Fibroblast of skin of right biceps (primary cell): ENCODE results near the gene KLHDC7B.

ENCODE experiments used
- DNase-seq: peaks from one replicate; pipeline ENCODE4 v3.0.0-alpha.2; 2013

The KLHDC7B gene

DNA sequence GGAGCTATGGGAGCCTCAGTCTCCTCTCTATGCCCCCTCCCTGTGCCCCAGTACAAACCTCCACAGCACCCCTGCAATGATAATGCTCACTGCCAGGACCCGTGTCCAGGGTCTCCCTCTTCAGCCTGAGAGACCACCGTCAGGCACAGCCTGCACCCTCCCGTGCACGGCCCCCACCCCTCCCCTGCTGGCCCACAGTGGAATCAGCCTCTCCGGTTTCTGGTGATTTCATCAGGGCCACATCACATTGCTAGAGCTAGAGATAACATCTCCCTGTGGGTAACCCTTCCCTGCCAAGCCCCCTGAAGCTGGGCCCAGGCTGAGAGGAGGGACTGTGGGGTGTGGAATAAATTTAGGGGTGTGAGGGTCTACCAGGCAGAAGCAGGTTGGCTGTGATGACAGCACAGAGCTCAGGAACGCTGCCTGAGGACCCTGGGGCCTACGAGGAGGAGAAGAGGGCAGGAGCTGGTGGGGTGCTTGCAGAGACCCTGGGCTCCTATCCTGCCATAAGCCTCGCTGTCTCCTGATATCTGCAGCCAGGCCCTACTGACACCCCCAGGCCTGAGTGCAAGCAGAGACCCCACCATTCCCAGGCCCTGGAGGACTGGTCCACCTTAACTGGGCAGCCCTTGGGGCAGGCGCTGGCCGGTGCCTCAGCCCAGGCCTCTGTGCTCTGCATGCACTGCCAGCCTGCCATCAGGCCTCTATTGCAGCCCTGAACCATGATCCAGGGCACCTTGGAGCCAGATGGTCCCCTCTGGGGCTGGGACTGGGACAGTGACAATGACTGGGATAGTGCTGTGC, at the start of gene KLHDC7B:
Gene KLHDC7B, plus strand, starts transcription at position 378 of the 804 bp plus-strand sequence. Its CDS starts 345 bp downstream, at position 723.
- peak; percentile 68 for DNase-seq

GRCh38 chr22:50497093-50497492, 48.6 kb upstream of the KLHDC7B start:
- no peak for DNase-seq

- peak; percentile 55 for DNase-seq
These were observed 47.3 kb upstream of the KLHDC7B start for GRCh38 chr22:50498322-50498890.

- DNase-seq = no peak
These were observed 45.2 kb upstream of the KLHDC7B start for GRCh38 chr22:50500452-50500851.

GRCh38 chr22:50502096-50502495, 43.6 kb upstream of the KLHDC7B start:
- no peak for DNase-seq

- no peak for DNase-seq
These were observed 42.8 kb upstream of the KLHDC7B start for GRCh38 chr22:50502628-50503474.

GRCh38 chr22:50503475-50504145, 42.1 kb upstream of the KLHDC7B start:
- no peak for DNase-seq

- no peak for DNase-seq
These were observed 41.1 kb upstream of the KLHDC7B start for GRCh38 chr22:50504369-50505211.

GRCh38 chr22:50505276-50505775, 40.4 kb upstream of the KLHDC7B start:
- DNase-seq = no peak

DNA sequence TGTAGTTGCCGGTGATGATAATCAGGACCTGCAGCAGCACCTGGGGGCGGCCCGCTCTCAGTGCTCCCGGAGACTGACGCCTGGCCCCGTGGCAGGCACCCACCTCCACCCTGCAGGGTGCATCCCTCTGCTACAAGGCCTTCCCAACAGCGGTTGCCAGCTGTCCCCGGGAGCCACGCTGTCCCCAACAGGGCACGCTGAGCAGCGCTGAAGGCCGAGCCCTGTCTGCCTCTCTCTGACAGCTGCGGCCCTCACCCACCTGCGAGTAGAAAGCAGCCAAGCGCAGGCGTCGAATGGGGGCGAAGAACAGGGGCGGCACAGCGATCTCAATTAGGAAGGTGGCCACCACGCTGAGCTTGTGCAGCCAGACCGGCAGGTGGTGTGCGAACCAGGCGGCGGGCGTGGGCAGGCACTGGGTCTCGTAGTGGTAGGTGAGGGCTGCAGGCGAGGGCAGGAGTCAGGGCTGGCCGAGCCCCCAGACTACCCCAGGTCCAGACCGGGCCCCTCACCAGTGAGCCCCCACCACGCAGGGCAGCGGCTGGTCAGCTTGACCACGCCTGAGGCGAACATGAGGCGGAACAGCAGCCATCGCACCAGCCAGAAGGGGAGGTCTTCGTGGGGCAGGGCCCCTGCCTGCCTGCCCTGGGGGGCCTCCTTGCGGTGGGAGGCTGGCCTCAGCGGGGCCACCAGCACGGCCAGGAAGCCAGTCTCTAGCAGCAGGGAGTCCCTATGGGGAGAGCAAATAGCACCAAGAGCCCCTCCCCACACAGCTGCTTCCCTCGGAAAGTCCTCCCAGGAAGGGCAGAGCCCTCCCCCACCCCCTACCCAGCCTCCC, 39.7 kb upstream of the KLHDC7B start:
- DNase-seq = no peak

GRCh38 chr22:50506611-50507420, 38.9 kb upstream of the KLHDC7B start:
- DNase-seq = no peak

GRCh38 chr22:50507421-50507990, 38.2 kb upstream of the KLHDC7B start, which contains the start of gene LMF2:
LMF2 (minus strand) TSS chr22:50507702; CDS start chr22:50507675, 27 bp downstream.
- DNase-seq = no peak

- peak; percentile 97 for DNase-seq
These were observed 37.5 kb upstream of the KLHDC7B start, which contains the start of gene NCAPH2 for GRCh38 chr22:50507991-50508884. NCAPH2 (plus strand) TSS chr22:50508224; CDS start chr22:50508338, 114 bp downstream.

DNA sequence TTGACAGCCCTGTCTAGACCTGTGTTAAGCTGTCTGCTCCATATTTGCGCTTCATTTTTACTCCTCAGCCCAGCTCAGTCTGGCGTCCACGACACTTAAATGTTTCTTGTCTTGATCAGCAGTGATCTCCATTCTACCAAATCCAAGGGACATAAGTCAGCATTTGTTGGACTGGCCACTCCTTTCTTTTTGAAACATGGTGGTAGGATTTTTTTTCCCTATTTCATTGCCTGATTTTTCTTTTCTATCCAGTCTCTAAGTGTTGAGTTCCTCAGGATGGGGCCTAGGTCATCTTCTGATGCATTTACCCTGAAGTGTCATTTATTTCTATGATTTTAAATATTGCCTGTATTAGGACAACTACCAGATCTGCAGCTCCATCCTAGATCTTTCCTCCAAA, 36.8 kb upstream of the KLHDC7B start:
- no peak for DNase-seq

- DNase-seq = no peak
These were observed 32.5 kb upstream of the KLHDC7B start for GRCh38 chr22:50513175-50513574.

- no peak for DNase-seq
These were observed 29.6 kb upstream of the KLHDC7B start for GRCh38 chr22:50516068-50516467.

- DNase-seq = no peak
These were observed 28.8 kb upstream of the KLHDC7B start for GRCh38 chr22:50516891-50517290.
